Measurements from ENCODE around the gene GABRG3.

Gene GABRG3

DNA sequence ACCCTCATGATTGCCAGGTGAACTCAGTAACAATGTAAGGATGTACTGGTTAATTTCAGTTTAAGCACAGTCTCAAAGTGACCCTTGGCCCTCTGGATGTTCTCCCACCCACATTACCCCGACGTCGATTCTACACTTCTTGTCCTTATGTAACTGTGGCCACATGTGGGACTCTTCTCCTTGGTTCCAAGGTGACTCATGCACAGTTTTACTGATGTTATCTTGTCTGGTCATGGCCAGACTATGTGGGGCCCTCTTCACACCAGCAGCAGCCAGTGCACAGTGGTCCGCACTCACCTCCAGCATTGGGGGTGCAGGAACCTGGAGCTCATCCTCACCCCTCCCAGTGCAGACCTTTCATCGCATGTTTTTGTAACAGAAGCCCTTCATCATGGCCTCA is 608.8 kb downstream of the GABRG3 start:
- no peak for DNase-seq (ENCODE audit: low spot score)

DNA sequence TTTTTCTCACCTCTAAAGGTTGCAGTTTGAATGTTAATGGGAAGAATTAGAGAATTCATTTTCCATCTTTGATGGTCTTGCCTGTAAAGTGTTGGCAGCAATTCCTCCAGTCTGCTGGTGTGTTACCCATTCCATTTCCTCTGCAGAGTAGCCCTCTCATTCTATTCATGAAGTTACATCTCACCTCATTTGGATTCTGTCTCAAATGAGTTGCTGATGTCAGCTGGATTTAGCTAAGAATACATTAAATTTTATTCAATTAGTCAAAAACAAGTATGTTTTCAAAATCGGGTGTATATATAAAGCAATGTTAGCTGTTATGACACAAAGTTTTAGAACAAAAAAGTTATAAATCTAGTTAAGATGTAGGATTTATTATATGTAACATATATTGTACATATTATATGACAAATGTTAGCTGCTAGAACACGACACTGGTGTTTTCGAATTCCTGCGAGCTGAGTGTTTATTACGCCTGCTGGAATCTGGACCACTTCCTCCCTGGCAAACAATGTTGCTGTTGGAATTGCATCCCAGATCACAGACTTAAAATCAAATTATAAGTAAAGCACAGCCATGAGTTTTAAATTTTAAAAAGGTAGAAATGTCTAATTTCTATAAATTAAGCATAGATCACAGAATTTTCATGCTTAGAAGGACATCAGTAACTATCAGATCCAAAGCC is 611.9 kb downstream of the GABRG3 start:
- DNase-seq (ENCODE audit: low spot score) = no peak

DNA sequence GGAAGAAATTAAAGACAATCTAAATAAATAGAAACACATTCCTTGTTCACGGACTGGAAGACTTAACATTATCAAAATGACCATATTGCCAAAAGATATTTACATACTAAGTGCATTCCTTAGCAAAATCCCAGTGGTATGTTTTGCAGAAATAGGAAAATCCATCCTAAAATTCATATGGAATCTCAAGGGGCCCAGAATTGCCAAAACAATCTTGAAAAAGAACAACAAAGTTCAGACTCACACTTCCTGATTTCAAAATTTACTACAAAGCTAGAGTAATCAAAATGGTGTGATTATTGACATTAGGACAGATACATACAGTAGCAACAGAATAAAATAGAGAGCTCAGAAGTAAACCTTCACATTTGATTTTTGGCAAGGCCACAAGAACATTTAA is 612.7 kb downstream of the GABRG3 start:
- no peak for DNase-seq (ENCODE audit: low spot score)

DNA sequence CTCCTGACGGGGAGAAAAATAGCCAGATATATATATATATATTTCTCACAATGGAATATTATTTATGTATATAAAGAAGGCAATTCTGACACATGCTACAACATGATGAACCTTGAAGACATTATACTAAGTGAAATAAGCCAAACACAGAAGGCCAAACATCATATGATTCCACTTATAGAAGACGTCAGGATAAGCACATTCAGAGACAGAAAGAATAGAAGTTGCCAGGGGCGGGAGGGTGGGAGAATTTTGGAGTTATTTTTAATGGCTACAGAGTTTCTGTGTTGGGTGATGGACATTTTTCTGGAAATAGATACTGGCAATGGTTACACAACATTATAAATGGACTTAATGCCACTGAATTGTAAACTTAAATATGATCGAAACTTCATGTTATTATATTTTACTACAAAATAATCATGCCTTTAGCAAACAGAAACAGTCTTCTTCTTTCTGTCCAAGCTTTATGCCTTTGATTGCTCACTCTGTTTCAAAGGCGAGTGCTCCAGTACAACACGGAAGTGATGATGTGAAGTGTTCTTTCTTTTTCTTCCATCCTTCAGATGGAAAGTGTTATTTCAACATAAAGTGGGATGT is 614.2 kb downstream of the GABRG3 start:
- DNase-seq (ENCODE audit: low spot score) = no peak

DNA sequence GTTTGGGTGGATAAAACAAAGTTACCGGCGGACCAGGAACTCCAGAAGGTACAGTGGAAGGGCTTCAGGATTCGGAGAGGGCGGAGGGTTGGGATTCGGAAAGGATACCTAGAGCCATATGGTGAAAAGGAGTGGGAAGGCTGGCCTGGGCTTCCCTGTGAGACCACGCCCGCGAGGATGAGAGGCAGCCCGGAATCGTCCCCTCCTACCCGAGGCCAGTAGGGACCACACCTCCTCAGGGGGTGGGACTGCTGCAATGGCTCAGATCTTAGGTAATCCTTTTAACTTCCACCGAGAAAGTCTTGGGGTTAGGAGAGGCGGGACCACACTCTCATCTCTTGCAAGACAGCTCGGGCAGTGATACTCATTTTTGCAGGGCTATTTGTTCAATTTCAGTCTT is 616.8 kb downstream of the GABRG3 start:
- DNase-seq (ENCODE audit: low spot score) = no peak

DNA sequence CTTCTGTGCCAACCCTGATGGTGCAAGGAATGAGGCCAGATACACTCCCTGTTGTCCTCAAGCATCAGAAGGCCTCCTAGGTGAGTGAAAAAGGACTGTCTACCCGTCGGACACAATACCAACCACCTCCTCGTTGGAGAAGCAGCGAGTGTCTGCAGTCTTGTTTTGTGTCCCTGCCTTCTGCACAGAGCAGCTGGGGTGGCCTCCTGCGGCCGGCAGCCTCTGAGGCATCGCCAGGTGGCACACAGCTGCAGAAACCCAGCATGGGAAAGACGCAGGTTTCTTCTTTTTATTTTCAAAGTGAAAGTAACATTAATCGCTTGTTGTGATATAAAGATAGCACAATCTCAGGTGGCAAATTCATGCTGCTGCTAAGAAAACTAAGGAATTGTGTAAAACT is 618.3 kb downstream of the GABRG3 start:
- no peak for DNase-seq (ENCODE audit: low spot score)

DNA sequence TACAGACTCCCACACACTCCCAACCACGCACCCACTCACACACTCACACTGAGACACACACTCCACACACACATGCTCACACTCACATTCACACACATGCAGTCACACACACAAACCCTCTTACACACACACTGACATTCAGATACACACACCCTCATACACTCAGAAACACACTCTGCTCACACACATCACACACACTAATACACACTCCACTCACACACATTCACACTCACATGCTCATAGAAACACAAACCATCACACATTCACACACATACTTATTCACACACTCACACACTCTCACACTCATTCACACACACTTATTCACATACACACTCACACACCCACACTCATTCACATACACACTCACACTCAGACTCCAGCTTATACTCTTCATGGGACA is 618.8 kb downstream of the GABRG3 start:
- no peak for DNase-seq (ENCODE audit: low spot score)
